PC-9 (cell line): ENCODE results near the gene CIT. TPM values are rescaled to one million over a fixed set of nuclear protein-coding genes. Genes with fewer than 3 reads are reported as not detected.

ENCODE experiments used
- BruUV-seq: library from RNA; stranded (reverse); fragments of 400-500 nt; replicated peaks from 2 replicates; lab custom pipeline; 2021; lab: Mats Ljungman, UMichigan
- CTCF ChIA-PET: fragments of 300-600 bp; sonication (Branson Sonifier 250); formaldehyde crosslinking; loops from one replicate; lab custom pipeline; 2022; ENCODE audit warnings: antibody characterized with exemption; lab: Charles Lee
- POLR2A ChIA-PET: fragments of 300-600 bp; sonication (Branson Sonifier 250); formaldehyde crosslinking; loops from one replicate; lab custom pipeline; 2022; ENCODE audit warnings: antibody characterized with exemption; ENCODE audit not compliant: unreplicated experiment; lab: Charles Lee
- DNase-seq, 2 experiments: peaks; one replicate each; pipeline versions ENCODE4 v3.0.0 to v3.0.0-alpha.2; 2015 to 2022; ENCODE audit warnings: mixed read lengths in 1 of 2
- H2AFZ ChIP-seq: fragments of 200-600 bp; sonication (generic); 2 replicates; pipeline ENCODE4 v1.8.1; 2017; ENCODE audit warnings: antibody characterized with exemption
- H3F3A ChIP-seq: fragments of 200-600 bp; sonication (generic); 2 replicates; pipeline ENCODE4 v1.8.1; 2017; ENCODE audit warnings: antibody characterized with exemption, mild to moderate bottlenecking, low read depth; ENCODE audit not compliant: insufficient read depth
- H3K27ac ChIP-seq: fragments of 200-600 bp; sonication (generic); 2 replicates; pipeline ENCODE4 v1.6.1; 2016; ENCODE audit warnings: mixed run types
- H3K27me3 ChIP-seq: fragments of 200-600 bp; sonication (generic); 2 replicates; pipeline ENCODE4 v1.6.1; 2016; ENCODE audit warnings: low read depth, mixed run types; ENCODE audit not compliant: insufficient read depth
- H3K36me3 ChIP-seq: fragments of 200-600 bp; sonication (generic); 2 replicates; pipeline ENCODE4 v1.6.1; 2016; ENCODE audit warnings: low read depth, mixed run types
- H3K4me1 ChIP-seq: fragments of 200-600 bp; sonication (generic); replicated peaks from 2 replicates; pipeline ENCODE4 v1.6.1; 2016; ENCODE audit warnings: mixed run types; ENCODE audit not compliant: insufficient read depth
- H3K4me2 ChIP-seq: fragments of 200-600 bp; sonication (generic); 2 replicates; pipeline ENCODE4 v1.6.1; 2017; ENCODE audit warnings: mixed run types
- H3K4me3 ChIP-seq: fragments of 200-600 bp; sonication (generic); 2 replicates; pipeline ENCODE4 v1.6.1; 2016; ENCODE audit warnings: mixed run types
- H3K79me2 ChIP-seq: fragments of 200-600 bp; sonication (generic); 2 replicates; pipeline ENCODE4 v1.6.1; 2017; ENCODE audit warnings: low read depth, mixed run types
- H3K9me2 ChIP-seq: fragments of 200-600 bp; sonication (generic); 2 replicates; pipeline ENCODE4 v1.8.1; 2017; ENCODE audit warnings: mild to moderate bottlenecking; ENCODE audit not compliant: insufficient read depth
- H3K9me3 ChIP-seq: fragments of 200-600 bp; sonication (generic); 2 replicates; pipeline ENCODE4 v1.8.1; 2016; ENCODE audit warnings: low read depth; ENCODE audit not compliant: insufficient read depth
- H4K20me1 ChIP-seq: fragments of 200-600 bp; sonication (generic); 2 replicates; pipeline ENCODE4 v1.8.1; 2017; ENCODE audit not compliant: insufficient read depth
- EZH2 ChIP-seq: fragments of 200-600 bp; sonication (generic); IDR thresholded peaks from 2 replicates; pipeline ENCODE4 v1.8.0; 2017; ENCODE audit warnings: antibody characterized with exemption, low read depth
- intact Hi-C: fragments of 100-400 bp; cut with micrococcal nuclease; formaldehyde crosslinking; loops from one replicate; pipeline ENCODE4 v1.10.0; 2022; ENCODE audit not compliant: unreplicated experiment
- total RNA-seq: library from RNA; stranded (reverse); gene quantifications from 2 replicates; pipeline ENCODE4 v1.2.3, GENCODE V29; 2021
- TF ChIP-seq, protein P1 (sequence below): fragments of 200-600 bp; sonication (generic); conservative IDR thresholded peaks from 2 replicates; pipeline ENCODE4 v1.6.1; 2017; ENCODE audit warnings: mixed run types, antibody characterized with exemption, mild to moderate bottlenecking, moderate library complexity

CIT gene
- total RNA-seq, 1 experiment from 2014 or later = 81.8 TPM

GRCh38 chr12:119748497-119748896, 128.6 kb downstream of the CIT start:
- Histone ChIP-seq H3K9me2 (no peaks in the 10 kb centered on the region), H3K36me3 (no peaks in the 10 kb centered on the region), H3K4me1 (no peaks in the 10 kb centered on the region), H3K4me3 (no peak overlapping the region), H2AFZ (no peak overlapping the region), H3K27me3 (no peaks in the 10 kb centered on the region), H3K79me2 (no peaks in the 10 kb centered on the region), H4K20me1 (no peaks in the 10 kb centered on the region), H3K9me3 (no peaks in the 10 kb centered on the region), H3K27ac (no peak overlapping the region), H3F3A (no peaks in the 10 kb centered on the region), H3K4me2 (no peak overlapping the region)
- intact Hi-C loops = no loop called here
- ChIA-PET POLR2A (no interaction called here), CTCF (no interaction called here)
- TF ChIP-seq, protein P1, sequence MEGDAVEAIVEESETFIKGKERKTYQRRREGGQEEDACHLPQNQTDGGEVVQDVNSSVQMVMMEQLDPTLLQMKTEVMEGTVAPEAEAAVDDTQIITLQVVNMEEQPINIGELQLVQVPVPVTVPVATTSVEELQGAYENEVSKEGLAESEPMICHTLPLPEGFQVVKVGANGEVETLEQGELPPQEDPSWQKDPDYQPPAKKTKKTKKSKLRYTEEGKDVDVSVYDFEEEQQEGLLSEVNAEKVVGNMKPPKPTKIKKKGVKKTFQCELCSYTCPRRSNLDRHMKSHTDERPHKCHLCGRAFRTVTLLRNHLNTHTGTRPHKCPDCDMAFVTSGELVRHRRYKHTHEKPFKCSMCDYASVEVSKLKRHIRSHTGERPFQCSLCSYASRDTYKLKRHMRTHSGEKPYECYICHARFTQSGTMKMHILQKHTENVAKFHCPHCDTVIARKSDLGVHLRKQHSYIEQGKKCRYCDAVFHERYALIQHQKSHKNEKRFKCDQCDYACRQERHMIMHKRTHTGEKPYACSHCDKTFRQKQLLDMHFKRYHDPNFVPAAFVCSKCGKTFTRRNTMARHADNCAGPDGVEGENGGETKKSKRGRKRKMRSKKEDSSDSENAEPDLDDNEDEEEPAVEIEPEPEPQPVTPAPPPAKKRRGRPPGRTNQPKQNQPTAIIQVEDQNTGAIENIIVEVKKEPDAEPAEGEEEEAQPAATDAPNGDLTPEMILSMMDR = no peak
- no peak for TF ChIP-seq EZH2
- BruUV-seq = no TSS peak
- DNase-seq = no peak

- Histone ChIP-seq H3K36me3 (no peaks in the 10 kb centered on the region), H3K4me1 (no peaks in the 10 kb centered on the region), H3F3A (no peaks in the 10 kb centered on the region), H2AFZ (no peak overlapping the region), H4K20me1 (no peaks in the 10 kb centered on the region), H3K27me3 (no peaks in the 10 kb centered on the region), H3K9me2 (no peaks in the 10 kb centered on the region), H3K4me3 (no peak overlapping the region), H3K4me2 (no peak overlapping the region), H3K9me3 (no peaks in the 10 kb centered on the region), H3K27ac (no peak overlapping the region), H3K79me2 (no peaks in the 10 kb centered on the region)
- no TSS peak for BruUV-seq
- intact Hi-C loops = no loop called here
- CTCF ChIA-PET = no interaction called here
- POLR2A ChIA-PET = no interaction called here
- TF ChIP-seq, protein P1 = no peak
- TF ChIP-seq EZH2 = no peak
- DNase-seq = no peak
These were observed 131.0 kb downstream of the CIT start for GRCh38 chr12:119746169-119746568.

DNA sequence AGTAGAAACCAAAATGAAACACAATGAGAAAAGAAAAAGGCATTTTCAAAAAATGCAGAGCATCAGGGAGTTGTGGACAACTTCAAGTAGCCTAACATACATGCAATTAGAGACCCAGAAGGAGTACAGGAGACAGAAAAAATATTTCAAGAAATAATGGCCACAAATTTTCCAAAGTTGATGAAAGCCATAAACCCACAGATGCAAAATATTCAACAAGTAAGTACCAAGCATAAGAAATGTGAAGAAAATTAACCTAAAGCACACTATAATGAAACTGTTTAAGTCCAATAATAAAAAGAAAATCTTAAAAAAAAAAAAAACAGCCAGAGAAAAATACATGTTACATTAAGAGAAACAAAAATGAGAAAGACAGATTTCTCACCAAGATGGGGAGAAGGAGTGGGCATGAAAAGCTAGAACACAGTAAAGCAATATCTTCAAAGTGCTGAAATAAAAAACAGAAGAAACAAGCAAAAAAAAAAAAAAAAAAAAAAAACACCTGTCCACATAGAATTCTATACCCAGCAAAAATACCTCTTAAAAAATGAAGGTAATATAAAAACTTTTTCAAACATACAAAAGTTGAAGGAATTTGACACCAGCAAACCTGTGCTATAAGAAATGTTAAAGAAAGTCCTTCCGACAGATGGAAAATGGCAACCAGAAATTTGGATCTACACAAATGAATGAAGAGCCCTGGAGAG, 132.1 kb downstream of the CIT start:
- POLR2A ChIA-PET = no interaction called here
- H4K20me1 ChIP-seq = no peaks in the 10 kb centered on the region
- no peak for DNase-seq
- no peaks in the 10 kb centered on the region for H3K36me3 ChIP-seq
- H3K4me2 ChIP-seq = no peak overlapping the region
- no peaks in the 10 kb centered on the region for H3K4me1 ChIP-seq
- no peak overlapping the region for H2AFZ ChIP-seq
- H3K27me3 ChIP-seq = no peaks in the 10 kb centered on the region
- CTCF ChIA-PET = no interaction called here
- intact Hi-C loops = no loop called here
- H3F3A ChIP-seq = no peaks in the 10 kb centered on the region
- no TSS peak for BruUV-seq
- no peak overlapping the region for H3K27ac ChIP-seq
- no peak for TF ChIP-seq EZH2
- TF ChIP-seq, protein P1 = no peak
- no peak overlapping the region for H3K4me3 ChIP-seq
- no peaks in the 10 kb centered on the region for H3K9me2 ChIP-seq
- no peaks in the 10 kb centered on the region for H3K79me2 ChIP-seq
- no peaks in the 10 kb centered on the region for H3K9me3 ChIP-seq
